ENCODE results near the gene CARD14.
"Not testable (repeated sequence)": the region's sequence is repeated elsewhere in the genome, so short reads cannot be mapped to it uniquely, and the experiment has no call there.

The CARD14 gene

DNA sequence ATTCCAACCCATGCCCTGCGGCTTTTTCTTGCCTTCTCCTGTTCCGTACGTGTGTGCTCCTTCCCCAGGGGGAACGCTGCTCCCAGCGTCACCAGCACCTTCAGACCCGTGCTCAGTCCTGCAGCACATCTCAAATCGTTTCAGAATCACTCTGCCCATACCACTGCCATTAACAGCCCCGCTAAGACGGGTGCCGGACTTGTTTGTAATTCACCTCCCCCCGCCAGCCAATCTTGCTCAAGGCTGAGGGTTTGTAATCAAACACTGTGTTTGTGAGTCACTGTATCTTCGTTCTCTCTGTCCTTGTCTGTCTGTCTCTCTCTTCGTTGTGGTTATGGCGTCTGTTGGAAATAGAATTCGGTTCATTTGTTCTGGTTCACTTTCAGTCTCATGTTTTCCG lies 17.3 kb downstream of the CARD14 start:
- Histone ChIP-seq H3K27ac (ENCODE audit: low read depth, low read length) (no peak overlapping the region), H3K27me3 (ENCODE audit: insufficient read depth, low read length) (no peaks in the 10 kb centered on the region)

DNA sequence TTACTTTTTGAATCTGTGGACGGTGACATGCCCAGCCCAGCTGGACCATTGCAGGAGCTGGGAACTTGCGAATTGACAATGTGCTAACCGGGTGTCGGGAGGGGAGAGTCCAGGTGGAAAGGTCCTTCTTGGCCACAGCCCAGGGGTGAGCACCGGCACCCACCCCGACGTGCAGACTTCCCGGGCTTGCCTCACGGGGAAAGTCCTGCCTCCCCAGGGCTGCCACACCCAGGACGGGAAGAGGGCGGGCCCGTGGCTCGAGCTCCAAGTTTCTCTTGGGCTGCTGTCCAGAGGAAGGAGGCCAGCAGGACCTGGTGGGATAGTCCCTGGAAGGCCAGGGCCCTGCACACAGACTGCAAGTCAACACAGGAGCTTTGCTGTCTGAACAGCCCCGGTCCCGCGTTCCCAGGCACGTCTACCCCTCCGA lies 17.7 kb downstream of the CARD14 start:
- no peak overlapping the region for H3K9ac ChIP-seq (ENCODE audit: low read depth, low read length)
- 81% methylated on average over 18 of the region's 18 CpGs for WGBS
- no peaks in the 10 kb centered on the region for H3K36me3 ChIP-seq (ENCODE audit: insufficient read depth, low read length)
- no peaks in the 10 kb centered on the region; the same call in 1 of the 2 replicates for H3K4me1 ChIP-seq (ENCODE audit: insufficient read depth, low read length)
- H3K4me3 ChIP-seq (ENCODE audit: low read length) = no peak overlapping the region
- H3K27ac ChIP-seq (ENCODE audit: low read depth, low read length) = no peak overlapping the region
- H3K9me3 ChIP-seq (ENCODE audit: insufficient read depth, low read depth, low read length) = no peaks in the 10 kb centered on the region
- H3K27me3 ChIP-seq (ENCODE audit: insufficient read depth, low read length) = no peaks in the 10 kb centered on the region

More for the DNA sequence above, 17.3 kb downstream of the CARD14 start:
- no peak overlapping the region for H3K4me3 ChIP-seq (ENCODE audit: low read length)
- H3K9ac ChIP-seq (ENCODE audit: low read depth, low read length) = no peak overlapping the region
- no peaks in the 10 kb centered on the region for H3K36me3 ChIP-seq (ENCODE audit: insufficient read depth, low read length)
- no peaks in the 10 kb centered on the region; the same call in 1 of the 2 replicates for H3K4me1 ChIP-seq (ENCODE audit: insufficient read depth, low read length)
- no peaks in the 10 kb centered on the region for H3K9me3 ChIP-seq (ENCODE audit: insufficient read depth, low read depth, low read length)
- 89% methylated on average over 16 of the region's 16 CpGs for WGBS

- no peak overlapping the region for H3K27ac ChIP-seq (ENCODE audit: low read depth, low read length)
- no peaks in the 10 kb centered on the region for H3K9me3 ChIP-seq (ENCODE audit: insufficient read depth, low read depth, low read length)
- no peaks in the 10 kb centered on the region for H3K4me1 ChIP-seq (ENCODE audit: insufficient read depth, low read length)
- WGBS = 94% methylated on average over 23 of the region's 23 CpGs
- H3K27me3 ChIP-seq (ENCODE audit: insufficient read depth, low read length) = no peaks in the 10 kb centered on the region
- H3K9ac ChIP-seq (ENCODE audit: low read depth, low read length) = no peak overlapping the region
- no peaks in the 10 kb centered on the region for H3K36me3 ChIP-seq (ENCODE audit: insufficient read depth, low read length)
- no peak overlapping the region for H3K4me3 ChIP-seq (ENCODE audit: low read length)
Observed at GRCh38 chr17:80189611-80190010, 19.8 kb downstream of the CARD14 start.

GRCh38 chr17:80190716-80191115 lies 20.9 kb downstream of the CARD14 start:
- 93% methylated on average over 10 of the region's 10 CpGs for WGBS
- Histone ChIP-seq H3K27ac (ENCODE audit: low read depth, low read length) (no peak overlapping the region), H3K36me3 (ENCODE audit: insufficient read depth, low read length) (no peaks in the 10 kb centered on the region), H3K4me3 (ENCODE audit: low read length) (no peak overlapping the region), H3K4me1 (ENCODE audit: insufficient read depth, low read length) (no peaks in the 10 kb centered on the region), H3K9ac (ENCODE audit: low read depth, low read length) (no peak overlapping the region), H3K9me3 (ENCODE audit: insufficient read depth, low read depth, low read length) (no peaks in the 10 kb centered on the region), H3K27me3 (ENCODE audit: insufficient read depth, low read length) (no peaks in the 10 kb centered on the region)

- Histone ChIP-seq H3K36me3 (ENCODE audit: insufficient read depth, low read length) (no peaks in the 10 kb centered on the region), H3K27me3 (ENCODE audit: insufficient read depth, low read length) (no peaks in the 10 kb centered on the region), H3K9ac (ENCODE audit: low read depth, low read length) (no peak overlapping the region), H3K27ac (ENCODE audit: low read depth, low read length) (no peak overlapping the region), H3K4me3 (ENCODE audit: low read length) (no peak overlapping the region), H3K9me3 (ENCODE audit: insufficient read depth, low read depth, low read length) (no peaks in the 10 kb centered on the region), H3K4me1 (ENCODE audit: insufficient read depth, low read length) (no peaks in the 10 kb centered on the region)
- WGBS = 84% methylated on average over 20 of the region's 20 CpGs
Observed at GRCh38 chr17:80191192-80191591, 21.4 kb downstream of the CARD14 start.

DNA sequence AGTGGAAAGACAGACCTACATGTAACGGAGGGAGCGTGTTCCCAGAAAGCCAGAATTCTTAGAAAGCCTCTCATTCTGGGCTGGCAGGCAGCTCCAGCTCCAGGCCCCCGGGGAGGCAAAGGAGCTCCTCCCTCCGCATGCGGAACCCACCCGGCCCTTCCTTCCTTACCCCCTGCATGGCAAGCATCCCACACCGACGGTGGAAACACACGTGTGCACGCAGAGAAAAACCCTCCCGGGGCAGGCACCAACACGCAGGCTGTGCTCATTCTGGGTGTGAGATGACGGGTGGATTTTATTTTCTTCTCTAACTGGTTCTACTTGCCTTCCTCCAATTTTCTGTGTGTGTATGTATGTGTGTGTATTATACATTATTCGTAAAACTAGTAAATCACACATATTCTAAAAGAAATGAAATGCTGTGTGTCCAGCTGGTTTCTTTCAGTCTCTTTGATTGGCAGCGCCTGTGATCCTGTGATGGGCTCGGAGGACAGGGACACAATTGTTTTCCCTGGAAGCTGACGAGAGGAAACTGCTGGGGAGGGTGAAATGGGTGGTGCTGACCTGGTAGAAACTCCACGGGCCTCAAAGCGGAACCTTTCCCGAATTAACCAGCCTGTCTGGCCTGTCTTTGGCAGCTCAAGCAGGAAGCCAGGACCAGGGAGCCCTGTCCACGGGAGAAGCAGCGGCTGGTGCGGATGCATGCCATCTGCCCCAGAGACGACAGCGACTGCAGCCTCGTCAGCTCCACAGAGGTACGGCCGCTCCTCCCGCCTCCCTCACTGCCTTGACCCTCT lies 22.2 kb downstream of the CARD14 start:
- Histone ChIP-seq H3K27me3 (ENCODE audit: insufficient read depth, low read length) (no peaks in the 10 kb centered on the region), H3K9me3 (ENCODE audit: insufficient read depth, low read depth, low read length) (no peaks in the 10 kb centered on the region), H3K9ac (ENCODE audit: low read depth, low read length) (no peak overlapping the region), H3K4me3 (ENCODE audit: low read length) (no peak overlapping the region), H3K36me3 (ENCODE audit: insufficient read depth, low read length) (no peaks in the 10 kb centered on the region), H3K4me1 (ENCODE audit: insufficient read depth, low read length) (no peaks in the 10 kb centered on the region), H3K27ac (ENCODE audit: low read depth, low read length) (no peak overlapping the region)
- 79% methylated on average over 27 of the region's 29 CpGs for WGBS

- H3K36me3 ChIP-seq (ENCODE audit: insufficient read depth, low read length) = no peaks in the 10 kb centered on the region
- H3K27ac ChIP-seq (ENCODE audit: low read depth, low read length) = no peak overlapping the region
- WGBS = 95% methylated on average over 14 of the region's 14 CpGs
- no peak overlapping the region for H3K9ac ChIP-seq (ENCODE audit: low read depth, low read length)
- H3K27me3 ChIP-seq (ENCODE audit: insufficient read depth, low read length) = no peaks in the 10 kb centered on the region
- H3K4me1 ChIP-seq (ENCODE audit: insufficient read depth, low read length) = no peaks in the 10 kb centered on the region
- no peak overlapping the region for H3K4me3 ChIP-seq (ENCODE audit: low read length)
- no peaks in the 10 kb centered on the region for H3K9me3 ChIP-seq (ENCODE audit: insufficient read depth, low read depth, low read length)
Observed at GRCh38 chr17:80195141-80195540, 25.3 kb downstream of the CARD14 start.

DNA sequence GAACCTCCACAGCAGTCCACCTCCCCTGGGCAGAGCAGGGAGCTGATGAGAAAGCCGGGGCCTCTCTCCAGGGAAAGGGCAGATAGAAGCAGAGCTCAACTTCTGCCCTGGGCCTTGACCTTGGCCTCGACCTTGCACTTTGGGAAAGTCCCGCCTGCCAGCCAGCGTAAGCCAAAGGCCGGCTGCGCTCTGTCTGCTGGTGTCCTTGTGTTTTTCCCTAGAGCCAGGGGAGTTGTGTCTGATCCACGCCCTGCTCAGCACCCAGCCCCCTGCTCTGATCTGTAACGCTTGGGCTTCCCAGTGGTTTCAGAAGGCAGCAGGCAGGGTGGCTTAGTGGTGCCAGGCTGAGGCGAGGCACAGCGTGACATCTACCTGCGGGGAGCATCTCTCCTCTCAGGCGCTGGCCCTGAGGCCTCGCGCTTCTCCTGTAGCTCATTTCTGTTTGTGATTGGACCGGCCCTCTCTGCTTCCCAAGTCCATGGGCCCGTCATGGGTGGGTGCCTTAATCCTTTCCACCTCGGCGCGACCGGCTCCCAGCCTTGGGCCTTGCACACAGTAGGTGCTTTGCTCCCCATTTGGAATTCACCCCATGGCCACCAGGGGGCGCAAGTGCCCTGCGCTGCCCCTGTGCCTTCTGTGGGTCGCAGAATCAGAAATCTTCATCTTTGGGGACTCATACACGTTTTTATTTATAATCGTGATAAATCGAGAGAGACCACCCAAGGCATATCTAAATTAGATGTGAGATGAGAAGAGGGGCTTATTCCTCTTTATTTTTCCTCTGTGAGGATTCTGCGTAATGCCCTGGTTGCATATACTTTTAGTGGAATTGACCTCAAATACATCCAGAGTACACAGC lies 26.1 kb downstream of the CARD14 start:
- Histone ChIP-seq H3K27me3 (ENCODE audit: insufficient read depth, low read length) (no peaks in the 10 kb centered on the region), H3K36me3 (ENCODE audit: insufficient read depth, low read length) (no peaks in the 10 kb centered on the region), H3K27ac (ENCODE audit: low read depth, low read length) (no peak overlapping the region), H3K9me3 (ENCODE audit: insufficient read depth, low read depth, low read length) (no peaks in the 10 kb centered on the region), H3K9ac (ENCODE audit: low read depth, low read length) (no peak overlapping the region), H3K4me1 (ENCODE audit: insufficient read depth, low read length) (no peaks in the 10 kb centered on the region), H3K4me3 (ENCODE audit: low read length) (no peak overlapping the region)
- 73% methylated on average over 25 of the region's 27 CpGs for WGBS

- no peaks in the 10 kb centered on the region for H3K9me3 ChIP-seq (ENCODE audit: insufficient read depth, low read depth, low read length)
- H3K27me3 ChIP-seq (ENCODE audit: insufficient read depth, low read length) = no peaks in the 10 kb centered on the region
- H3K36me3 ChIP-seq (ENCODE audit: insufficient read depth, low read length) = no peaks in the 10 kb centered on the region
- no peak overlapping the region for H3K4me3 ChIP-seq (ENCODE audit: low read length)
- 95% methylated on average over 7 of the region's 7 CpGs for WGBS
- H3K4me1 ChIP-seq (ENCODE audit: insufficient read depth, low read length) = no peaks in the 10 kb centered on the region
- no peak overlapping the region for H3K27ac ChIP-seq (ENCODE audit: low read depth, low read length)
- no peak overlapping the region for H3K9ac ChIP-seq (ENCODE audit: low read depth, low read length)
Observed at GRCh38 chr17:80196652-80197051, 26.8 kb downstream of the CARD14 start.

DNA sequence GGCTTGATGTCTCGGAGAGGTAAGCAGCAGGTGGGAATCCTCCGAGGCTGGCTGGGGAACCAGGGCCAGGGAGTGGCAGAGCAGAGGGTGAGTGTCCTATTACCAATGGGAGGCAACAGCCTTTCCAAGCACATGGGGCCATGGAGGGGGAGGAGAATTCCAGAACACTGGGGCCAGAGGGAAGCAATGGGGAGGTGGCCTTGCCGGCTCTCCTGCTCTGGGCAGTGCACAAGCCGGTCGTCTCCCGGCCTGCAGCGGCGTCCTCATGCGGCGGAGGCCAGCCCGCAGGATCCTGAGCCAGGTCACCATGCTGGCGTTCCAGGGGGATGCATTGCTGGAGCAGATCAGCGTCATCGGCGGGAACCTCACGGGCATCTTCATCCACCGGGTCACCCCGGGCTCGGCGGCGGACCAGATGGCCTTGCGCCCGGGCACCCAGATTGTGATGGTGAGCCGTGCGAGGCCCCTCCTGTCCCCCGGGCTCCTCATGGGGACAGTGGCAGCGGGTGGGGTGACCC lies 28.4 kb downstream of the CARD14 start:
- WGBS = 85% methylated on average over 27 of the region's 27 CpGs
- no peaks in the 10 kb centered on the region for H3K27me3 ChIP-seq (ENCODE audit: insufficient read depth, low read length)
- no peak overlapping the region for H3K27ac ChIP-seq (ENCODE audit: low read depth, low read length)
- no peak overlapping the region for H3K4me3 ChIP-seq (ENCODE audit: low read length)
- H3K9me3 ChIP-seq (ENCODE audit: insufficient read depth, low read depth, low read length) = no peaks in the 10 kb centered on the region
- no peaks in the 10 kb centered on the region for H3K4me1 ChIP-seq (ENCODE audit: insufficient read depth, low read length)
- no peak overlapping the region for H3K9ac ChIP-seq (ENCODE audit: low read depth, low read length)
- no peaks in the 10 kb centered on the region for H3K36me3 ChIP-seq (ENCODE audit: insufficient read depth, low read length)

GRCh38 chr17:80199295-80199694 lies 29.5 kb downstream of the CARD14 start:
- not testable (repeated sequence) for H3K27ac ChIP-seq (ENCODE audit: low read depth, low read length); H3K4me3 ChIP-seq (ENCODE audit: low read length); H3K9ac ChIP-seq (ENCODE audit: low read depth, low read length); H3K27me3 ChIP-seq (ENCODE audit: insufficient read depth, low read length); H3K9me3 ChIP-seq (ENCODE audit: insufficient read depth, low read depth, low read length); H3K36me3 ChIP-seq (ENCODE audit: insufficient read depth, low read length); H3K4me1 ChIP-seq (ENCODE audit: insufficient read depth, low read length)
- 90% methylated on average over 6 of the region's 6 CpGs for WGBS
